ENCODE data around the gene STYK1. TPM values are rescaled to one million over a fixed set of nuclear protein-coding genes. Genes with fewer than 3 reads are reported as not detected.

Gene STYK1, protein sequence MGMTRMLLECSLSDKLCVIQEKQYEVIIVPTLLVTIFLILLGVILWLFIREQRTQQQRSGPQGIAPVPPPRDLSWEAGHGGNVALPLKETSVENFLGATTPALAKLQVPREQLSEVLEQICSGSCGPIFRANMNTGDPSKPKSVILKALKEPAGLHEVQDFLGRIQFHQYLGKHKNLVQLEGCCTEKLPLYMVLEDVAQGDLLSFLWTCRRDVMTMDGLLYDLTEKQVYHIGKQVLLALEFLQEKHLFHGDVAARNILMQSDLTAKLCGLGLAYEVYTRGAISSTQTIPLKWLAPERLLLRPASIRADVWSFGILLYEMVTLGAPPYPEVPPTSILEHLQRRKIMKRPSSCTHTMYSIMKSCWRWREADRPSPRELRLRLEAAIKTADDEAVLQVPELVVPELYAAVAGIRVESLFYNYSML
- total RNA-seq = under 1 TPM in 1 of 2 donors, not detected in 1; 0.33 TPM

DNA sequence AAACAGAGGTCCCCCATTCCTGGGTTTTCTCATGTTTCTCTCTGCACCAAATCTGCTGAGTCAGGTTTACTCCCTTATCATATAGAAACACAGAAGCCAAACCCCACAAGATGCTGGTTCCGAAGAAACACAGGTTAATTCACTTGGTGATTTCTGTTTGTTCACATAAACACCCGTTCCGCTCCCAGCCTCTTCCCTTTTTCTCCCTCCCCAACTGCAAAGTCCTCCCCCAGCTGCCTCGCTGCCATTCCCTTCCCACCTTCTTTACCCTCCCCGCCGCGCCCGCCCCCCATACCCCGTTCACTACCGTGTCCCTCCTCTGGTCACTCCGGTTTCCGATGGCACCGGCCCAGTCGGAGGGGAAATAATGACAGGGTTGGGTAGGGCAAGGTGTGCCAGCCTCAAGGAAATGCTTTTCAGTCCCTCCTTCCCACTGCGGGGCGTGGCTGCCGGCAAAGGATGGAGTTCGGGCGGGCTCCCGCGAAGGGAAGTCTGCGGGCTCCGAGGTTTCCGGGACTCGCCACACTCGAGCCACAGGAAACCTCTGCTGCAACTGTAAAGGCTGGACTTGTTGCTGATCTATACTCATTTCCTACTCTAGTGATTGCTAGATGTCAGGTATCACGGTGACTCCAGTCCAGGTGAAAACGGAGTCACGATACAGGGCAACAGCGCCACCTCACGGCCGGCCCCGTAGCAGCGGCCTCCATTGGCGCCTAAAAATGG is at the start of gene STYK1:
Gene STYK1 (minus strand): TSS at position 394 of the 726 bp plus-strand sequence. CDS start 39,434 bp downstream, outside the sequence.

DNA sequence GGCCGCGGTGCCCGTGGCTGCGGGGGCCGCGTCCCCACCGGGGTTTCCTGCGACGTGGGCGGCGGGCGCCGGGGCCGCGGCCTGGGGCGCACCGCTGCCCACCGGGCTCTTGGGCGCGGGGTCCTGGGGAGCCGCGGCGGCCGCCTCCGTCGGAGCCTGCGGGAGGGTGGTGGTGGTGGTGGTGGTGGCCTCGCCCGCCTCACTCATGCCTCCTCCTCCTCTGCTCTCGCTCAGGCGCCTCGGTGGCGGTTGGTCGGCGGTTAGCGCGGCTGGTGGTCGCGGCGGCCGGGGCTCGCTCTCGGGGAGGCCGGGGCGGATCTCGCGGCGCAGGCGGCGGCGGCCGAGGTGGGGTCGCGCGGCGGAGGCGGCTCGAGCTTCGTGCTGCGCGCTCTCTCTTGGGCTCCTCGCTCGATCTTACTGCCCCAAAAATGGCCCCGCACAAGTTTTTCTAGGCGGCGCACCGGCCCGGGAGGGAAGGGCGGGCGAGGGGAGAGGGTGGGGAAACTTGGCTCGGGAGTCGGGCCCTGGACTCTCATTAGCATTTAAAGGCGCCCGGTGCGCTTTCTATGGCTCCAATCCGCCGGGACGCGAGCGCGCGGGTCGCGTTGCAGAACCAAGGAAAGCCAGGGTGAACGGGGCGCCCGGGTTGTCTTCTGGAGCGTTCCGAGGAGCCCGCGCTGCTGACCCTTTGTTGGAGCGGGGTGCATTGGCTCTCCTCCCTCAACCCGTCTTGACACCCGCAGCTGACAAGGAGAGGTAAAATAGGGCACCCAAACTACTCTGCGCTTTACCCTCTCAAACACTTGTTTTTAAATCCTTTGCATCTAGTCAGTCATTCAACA is 49.3 kb upstream of the STYK1 start, which contains the start of gene YBX3:
Gene YBX3 (minus strand): TSS at position 419 of the 842 bp plus-strand sequence. CDS start 212 bp downstream, at position 207.

DNA sequence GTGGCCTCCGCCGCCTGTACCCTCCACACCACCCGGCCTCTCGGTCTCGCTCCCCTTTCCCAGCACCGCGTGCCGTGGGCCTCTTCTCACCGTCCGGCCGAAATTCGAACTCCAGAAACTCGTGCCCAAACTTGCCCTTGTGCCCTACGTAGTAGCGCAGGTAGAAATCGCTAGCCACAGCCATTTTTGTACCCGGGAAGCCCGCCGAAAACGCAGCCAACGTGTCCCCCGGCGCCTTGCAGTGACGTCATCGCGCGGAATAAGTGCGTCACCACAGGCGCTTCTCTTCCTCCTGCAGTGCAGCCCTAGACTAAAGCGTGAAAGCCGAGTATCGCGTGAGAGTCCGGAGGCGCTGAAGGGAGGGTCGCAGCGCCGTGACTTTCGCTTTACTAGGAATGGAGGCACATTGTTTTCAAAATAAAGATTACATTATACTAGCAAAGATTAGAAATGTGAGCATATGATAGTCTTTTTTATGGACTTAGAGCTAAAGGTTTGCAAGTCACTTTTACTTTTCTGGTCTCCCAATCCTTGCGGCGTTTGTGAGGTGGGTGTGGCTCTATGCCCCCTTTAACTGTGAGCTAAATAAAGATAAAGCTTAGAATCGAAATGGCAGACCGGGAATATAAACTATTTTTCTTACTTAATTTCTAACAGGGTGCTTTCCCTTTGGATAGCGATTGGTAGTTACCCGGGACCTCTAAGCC is 60.4 kb downstream of the STYK1 start, which contains the start of gene MAGOHB:
Gene MAGOHB (minus strand): TSS at position 261 of the 707 bp plus-strand sequence. CDS start 77 bp downstream, at position 184.

Other genes with a start within 250 kb of the STYK1 start
- gene KLRC2, start 238.0 kb downstream of the STYK1 start, total RNA-seq = not detected
- not detected for gene KLRC1, start 220.7 kb downstream of the STYK1 start, total RNA-seq
- 1 to 10 TPM in 1 of 2 donors, under 1 TPM in 1; 0.69 to 1.3 TPM for gene EIF2S3B, start 168.2 kb downstream of the STYK1 start, total RNA-seq
- 10 to 100 TPM; 13.4 to 24.6 TPM for gene MAGOHB, start 60.4 kb downstream of the STYK1 start, total RNA-seq
- 100 to 1,000 TPM in 1 of 2 donors, 10 to 100 TPM in 1; 88.1 to 120 TPM for gene YBX3, start 49.3 kb upstream of the STYK1 start, total RNA-seq
- not detected for gene TAS2R7, start 128.6 kb upstream of the STYK1 start, total RNA-seq
- gene TAS2R8, start 133.2 kb upstream of the STYK1 start, total RNA-seq = under 1 TPM; under 0.01 to 0.34 TPM
- under 1 TPM; 0.34 to 0.67 TPM for gene TAS2R9, start 136.1 kb upstream of the STYK1 start, total RNA-seq
- 1 to 10 TPM in 1 of 2 donors, under 1 TPM in 1; 1.00 to 1.0 TPM for gene TAS2R10, start 152.3 kb upstream of the STYK1 start, total RNA-seq
- 1 to 10 TPM; 1.4 to 2.7 TPM for gene PRR4, start 175.4 kb upstream of the STYK1 start, total RNA-seq
- gene PRH1, start 210.2 kb upstream of the STYK1 start, total RNA-seq = 10 to 100 TPM; 14.0 to 25.5 TPM
- 1 to 10 TPM; 1.7 to 3.0 TPM for gene TAS2R13, start 235.5 kb upstream of the STYK1 start, total RNA-seq

All from melanocyte of skin (primary cell).